ENCODE data around the gene SRP9. TPM values are rescaled to one million over a fixed set of nuclear protein-coding genes. Genes with fewer than 3 reads are reported as not detected.
"Not testable (repeated sequence)": the region's sequence is repeated elsewhere in the genome, so short reads cannot be mapped to it uniquely, and the experiment has no call there.

The SRP9 gene
- total and polyA plus RNA-seq, 9 donors, result 151 to 239 (median 187) TPM

DNA sequence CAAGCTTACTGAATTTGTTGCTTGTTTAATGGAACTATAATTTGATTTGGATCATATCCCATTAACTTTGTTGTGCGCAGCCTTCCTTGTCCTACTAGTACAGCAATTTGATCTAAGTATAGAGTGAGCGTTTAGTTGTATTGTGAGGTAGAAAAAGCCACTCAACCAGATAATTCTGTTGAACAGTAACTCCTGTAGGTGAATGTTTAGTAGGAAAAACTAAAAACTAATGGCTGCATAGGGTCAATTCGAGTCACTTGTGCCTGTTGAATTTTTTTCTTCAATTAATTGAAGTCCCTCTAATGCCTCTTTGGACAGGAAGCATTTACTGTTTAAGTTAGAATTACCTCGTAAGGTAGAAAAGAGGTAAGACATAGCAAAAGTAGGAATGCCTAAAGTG is 17.3 kb downstream of the SRP9 start:
- no peak for DNase-seq
- WGBS, 3 donors, result 96 to 99% (median 98%) methylated on average over 4 of the region's 4 CpGs
- Histone ChIP-seq H3K27me3 (no peaks in the 10 kb centered on the region), H3K9me3 (no peaks in the 10 kb centered on the region), H3K4me1 (ENCODE audit: insufficient read depth) (no peaks in the 10 kb centered on the region), H3K36me3 (no peaks in the 10 kb centered on the region), H3K27ac (no peak overlapping the region), H3K4me3 (no peak overlapping the region)
- TF ChIP-seq EP300 (IDR thresholded peaks at IDR 0.05) (no peak), POLR2A (IDR thresholded peaks at IDR 0.05) (no peak)
- TF ChIP-seq, protein P1, sequence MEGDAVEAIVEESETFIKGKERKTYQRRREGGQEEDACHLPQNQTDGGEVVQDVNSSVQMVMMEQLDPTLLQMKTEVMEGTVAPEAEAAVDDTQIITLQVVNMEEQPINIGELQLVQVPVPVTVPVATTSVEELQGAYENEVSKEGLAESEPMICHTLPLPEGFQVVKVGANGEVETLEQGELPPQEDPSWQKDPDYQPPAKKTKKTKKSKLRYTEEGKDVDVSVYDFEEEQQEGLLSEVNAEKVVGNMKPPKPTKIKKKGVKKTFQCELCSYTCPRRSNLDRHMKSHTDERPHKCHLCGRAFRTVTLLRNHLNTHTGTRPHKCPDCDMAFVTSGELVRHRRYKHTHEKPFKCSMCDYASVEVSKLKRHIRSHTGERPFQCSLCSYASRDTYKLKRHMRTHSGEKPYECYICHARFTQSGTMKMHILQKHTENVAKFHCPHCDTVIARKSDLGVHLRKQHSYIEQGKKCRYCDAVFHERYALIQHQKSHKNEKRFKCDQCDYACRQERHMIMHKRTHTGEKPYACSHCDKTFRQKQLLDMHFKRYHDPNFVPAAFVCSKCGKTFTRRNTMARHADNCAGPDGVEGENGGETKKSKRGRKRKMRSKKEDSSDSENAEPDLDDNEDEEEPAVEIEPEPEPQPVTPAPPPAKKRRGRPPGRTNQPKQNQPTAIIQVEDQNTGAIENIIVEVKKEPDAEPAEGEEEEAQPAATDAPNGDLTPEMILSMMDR (IDR thresholded peaks at IDR 0.05), result no peak
- intact Hi-C loops (cut with DNase I), result no loop called here

DNA sequence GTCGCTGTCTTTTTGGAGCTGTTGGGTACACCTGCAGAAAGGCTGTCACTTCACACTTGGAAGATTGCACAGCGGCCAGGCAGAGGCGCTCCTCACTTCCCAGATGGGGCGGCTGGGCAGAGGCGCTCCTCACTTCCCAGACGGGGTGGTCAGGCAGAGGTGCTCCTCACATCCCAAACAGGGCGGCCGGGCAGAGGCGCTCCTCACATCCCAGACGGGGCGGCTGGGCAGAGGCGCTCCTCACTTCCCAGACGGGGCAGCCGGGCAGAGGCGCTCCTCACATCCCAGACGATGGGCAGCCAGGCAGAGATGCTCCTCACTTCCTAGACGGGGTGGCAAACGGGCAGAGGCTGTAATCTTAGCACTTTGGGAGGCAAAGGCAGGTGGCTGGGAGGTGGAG is 18.5 kb downstream of the SRP9 start:
- DNase-seq; H3K27ac ChIP-seq; H3K9me3 ChIP-seq; intact Hi-C loops (cut with DNase I); H3K27me3 ChIP-seq; H3K4me1 ChIP-seq (ENCODE audit: insufficient read depth); H3K4me3 ChIP-seq; H3K36me3 ChIP-seq: not testable (repeated sequence)
- 94 to 98% (median 96%) methylated on average over 18 of the region's 18 CpGs for WGBS, 3 donors

DNA sequence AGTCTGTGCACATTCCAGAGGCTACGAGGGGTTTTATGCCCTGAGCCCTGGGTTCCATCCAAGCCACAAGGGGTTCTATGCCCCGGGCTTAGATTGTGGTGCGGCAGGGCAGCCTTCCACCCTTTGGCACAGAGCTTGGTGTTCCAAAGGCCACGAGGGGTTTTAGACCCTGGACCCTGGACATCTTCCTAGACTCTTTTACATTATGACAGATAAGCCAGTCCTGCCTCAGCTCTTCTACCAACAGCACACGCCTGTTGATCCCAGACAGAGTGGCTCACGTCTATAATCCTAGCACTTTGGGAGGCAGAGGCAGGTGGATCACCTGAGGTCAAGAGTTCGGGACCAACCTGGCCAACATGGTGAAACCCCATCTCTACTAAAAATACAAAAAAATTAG is 23.5 kb downstream of the SRP9 start:
- intact Hi-C loops (cut with DNase I); DNase-seq; H3K27ac ChIP-seq; H3K9me3 ChIP-seq; H3K4me3 ChIP-seq; H3K4me1 ChIP-seq (ENCODE audit: insufficient read depth); H3K27me3 ChIP-seq; H3K36me3 ChIP-seq: not testable (repeated sequence)
- WGBS, 3 donors, result 92 to 95% (median 94%) methylated on average over 7 of the region's 7 CpGs

DNA sequence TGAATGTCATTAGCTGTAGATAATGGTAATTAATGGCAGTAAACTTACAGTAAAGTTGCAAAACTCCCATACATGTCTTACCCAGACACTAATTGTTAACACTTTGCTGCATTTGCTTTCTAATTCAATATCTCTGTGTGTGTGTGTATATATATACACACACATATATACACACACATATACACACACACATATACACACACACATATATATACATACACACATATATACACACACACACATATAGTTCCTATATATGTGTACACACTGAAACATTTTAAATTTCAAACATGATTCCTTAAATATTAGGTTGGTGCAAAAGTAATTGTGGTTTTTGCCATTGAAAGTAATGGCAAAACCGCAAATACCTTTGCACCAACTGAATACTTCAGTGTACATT is 28.6 kb downstream of the SRP9 start:
- DNase-seq, result no peak
- WGBS, 3 donors, result 89 to 94% (median 91%) methylated on average over 1 of the region's 1 CpG
- Histone ChIP-seq H3K27me3 (no peaks in the 10 kb centered on the region), H3K36me3 (no peaks in the 10 kb centered on the region), H3K4me3 (no peak overlapping the region), H3K4me1 (ENCODE audit: insufficient read depth) (no peaks in the 10 kb centered on the region), H3K9me3 (no peaks in the 10 kb centered on the region), H3K27ac (no peak overlapping the region)
- intact Hi-C loops (cut with DNase I), result no loop called here
- TF ChIP-seq, protein P1 (IDR thresholded peaks at IDR 0.05), result no peak
- no peak for TF ChIP-seq EP300 (IDR thresholded peaks at IDR 0.05)
- TF ChIP-seq POLR2A (IDR thresholded peaks at IDR 0.05), result no peak

DNA sequence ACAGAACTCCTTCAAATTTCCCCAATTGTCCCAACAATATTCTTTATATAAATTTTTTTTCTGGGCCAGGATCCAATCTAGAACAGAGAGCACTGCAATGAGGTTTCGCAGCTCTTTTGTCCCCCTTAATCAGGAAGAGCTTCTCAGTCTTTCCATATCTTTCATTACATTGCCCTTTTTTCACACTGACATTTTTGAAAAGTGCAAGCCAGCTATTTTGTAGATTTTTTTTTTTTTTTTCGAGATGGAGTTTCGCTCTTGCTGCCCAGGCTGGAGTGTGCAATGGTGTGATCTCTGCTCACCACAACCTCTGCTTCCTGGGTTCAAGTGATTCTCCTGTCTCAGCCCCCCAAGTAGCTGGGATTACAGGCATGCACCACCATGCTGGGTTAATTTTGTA is 29.1 kb downstream of the SRP9 start:
- H3K27me3 ChIP-seq; H3K27ac ChIP-seq; H3K4me1 ChIP-seq (ENCODE audit: insufficient read depth); H3K4me3 ChIP-seq; H3K9me3 ChIP-seq; H3K36me3 ChIP-seq; intact Hi-C loops (cut with DNase I); DNase-seq: not testable (repeated sequence)
- WGBS, 3 donors, result 93 to 95% (median 94%) methylated on average over 3 of the region's 3 CpGs

DNA sequence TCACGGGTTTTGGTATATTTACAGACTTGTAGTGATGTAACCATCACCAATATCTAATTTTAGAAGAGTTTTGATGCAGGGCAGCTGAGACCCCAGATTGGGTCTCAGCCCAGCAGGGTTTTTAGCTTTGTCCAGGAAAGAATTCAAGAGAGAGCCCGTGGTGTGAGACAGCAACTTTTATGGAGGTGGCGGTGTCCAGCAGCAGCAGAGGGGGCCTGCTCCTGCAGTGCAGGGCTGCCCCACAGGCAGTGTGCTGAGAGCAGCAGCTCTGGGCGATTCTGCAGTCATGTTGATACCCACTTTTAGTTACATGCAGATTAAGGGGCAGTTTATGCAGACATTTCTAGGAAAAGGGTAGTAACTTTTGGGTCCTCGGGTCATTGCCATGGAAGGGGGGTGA is 30.5 kb downstream of the SRP9 start:
- intact Hi-C loops (cut with DNase I), result no loop called here
- Histone ChIP-seq H3K27ac (no peak overlapping the region), H3K4me1 (ENCODE audit: insufficient read depth) (peaks cover 9% of the 10 kb centered on the region)

More for the DNA sequence above, 30.5 kb downstream of the SRP9 start:
- DNase-seq, result no peak
- Histone ChIP-seq H3K36me3 (no peaks in the 10 kb centered on the region), H3K9me3 (no peaks in the 10 kb centered on the region), H3K27me3 (no peaks in the 10 kb centered on the region), H3K4me3 (no peak overlapping the region)
- TF ChIP-seq POLR2A (IDR thresholded peaks at IDR 0.05) (no peak), EP300 (IDR thresholded peaks at IDR 0.05) (no peak)
- TF ChIP-seq, protein P1 (IDR thresholded peaks at IDR 0.05), result no peak
- 72 to 88% (median 82%) methylated on average over 5 of the region's 5 CpGs for WGBS, 3 donors
